ENCODE data around the gene SCPEP1. TPM values are rescaled to one million over a fixed set of nuclear protein-coding genes. Genes with fewer than 3 reads are reported as not detected.

Gene SCPEP1
- total RNA-seq, 1 donor from 2014 or later: 26.9 TPM

GRCh38 chr17:57043276-57043675, 65.3 kb downstream of the SCPEP1 start:
- Mint-ChIP-seq H3K36me3 (ENCODE audit: low read depth) (no peaks in the 10 kb centered on the region), H3K9me3 (no peaks in the 10 kb centered on the region)

GRCh38 chr17:57044976-57045867, 67.3 kb downstream of the SCPEP1 start:
- H3K4me1 Mint-ChIP-seq: no peaks in the 10 kb centered on the region
- peaks cover 9% of the 10 kb centered on the region for H3K27me3 Mint-ChIP-seq (ENCODE audit: low read depth)
- DNase-seq (ENCODE audit: low read depth, low spot score): no peak
- no peak overlapping the region for H3K27ac Mint-ChIP-seq (ENCODE audit: unreplicated experiment)
- no peaks in the 10 kb centered on the region for H3K36me3 Mint-ChIP-seq (ENCODE audit: low read depth)
- TF ChIP-seq CTCF (conservative IDR thresholded peaks at IDR 0.05): no peak
- no peak overlapping the region for H3K4me3 Mint-ChIP-seq
- H3K9me3 Mint-ChIP-seq: no peaks in the 10 kb centered on the region

More at GRCh38 chr17:57043276-57043675, 65.3 kb downstream of the SCPEP1 start:
- no peak overlapping the region for H3K27ac Mint-ChIP-seq (ENCODE audit: unreplicated experiment)
- no peak overlapping the region for H3K4me3 Mint-ChIP-seq
- no peak for TF ChIP-seq CTCF (conservative IDR thresholded peaks at IDR 0.05)
- H3K4me1 Mint-ChIP-seq: no peaks in the 10 kb centered on the region
- peaks cover 21% of the 10 kb centered on the region for H3K27me3 Mint-ChIP-seq (ENCODE audit: low read depth)
- DNase-seq (ENCODE audit: low read depth, low spot score): no peak

- Mint-ChIP-seq H3K9me3 (no peaks in the 10 kb centered on the region), H3K4me1 (no peaks in the 10 kb centered on the region), H3K27me3 (ENCODE audit: low read depth) (peaks cover 7% of the 10 kb centered on the region), H3K27ac (ENCODE audit: unreplicated experiment) (peak overlapping the region; percentile 35), H3K36me3 (ENCODE audit: low read depth) (no peaks in the 10 kb centered on the region), H3K4me3 (no peak overlapping the region)
- TF ChIP-seq CTCF (conservative IDR thresholded peaks at IDR 0.05): no peak
- no peak for DNase-seq (ENCODE audit: low read depth, low spot score)
These were observed 68.2 kb downstream of the SCPEP1 start for GRCh38 chr17:57045868-57046704.

GRCh38 chr17:57046749-57047148, 68.8 kb downstream of the SCPEP1 start:
- no peaks in the 10 kb centered on the region for H3K4me1 Mint-ChIP-seq
- no peaks in the 10 kb centered on the region for H3K36me3 Mint-ChIP-seq (ENCODE audit: low read depth)
- H3K4me3 Mint-ChIP-seq: no peak overlapping the region
- no peak for TF ChIP-seq CTCF (conservative IDR thresholded peaks at IDR 0.05)
- DNase-seq (ENCODE audit: low read depth, low spot score): no peak
- no peaks in the 10 kb centered on the region for H3K9me3 Mint-ChIP-seq
- peaks cover 6% of the 10 kb centered on the region for H3K27me3 Mint-ChIP-seq (ENCODE audit: low read depth)
- no peak overlapping the region for H3K27ac Mint-ChIP-seq (ENCODE audit: unreplicated experiment)

GRCh38 chr17:57048096-57048495, 70.2 kb downstream of the SCPEP1 start:
- TF ChIP-seq CTCF (conservative IDR thresholded peaks at IDR 0.05): no peak
- H3K9me3 Mint-ChIP-seq: no peaks in the 10 kb centered on the region

More at GRCh38 chr17:57048096-57048495, 70.2 kb downstream of the SCPEP1 start:
- Mint-ChIP-seq H3K27me3 (ENCODE audit: low read depth) (peaks cover 4% of the 10 kb centered on the region), H3K27ac (ENCODE audit: unreplicated experiment) (no peak overlapping the region), H3K4me3 (no peak overlapping the region), H3K36me3 (ENCODE audit: low read depth) (no peaks in the 10 kb centered on the region), H3K4me1 (peaks cover 4% of the 10 kb centered on the region)
- DNase-seq (ENCODE audit: low read depth, low spot score): no peak

Data from neural crest cell (in vitro differentiated cells).